Measurements from ENCODE around the gene LYSMD4. TPM values are rescaled to one million over a fixed set of nuclear protein-coding genes. Genes with fewer than 3 reads are reported as not detected.
A peak's percentile ranks its signal among the peaks of the same experiment; 100 is the strongest.
"Not testable (repeated sequence)": the region's sequence is repeated elsewhere in the genome, so short reads cannot be mapped to it uniquely, and the experiment has no call there.

The LYSMD4 gene
- total and polyA plus RNA-seq, 4 donors, result 1.9 to 14.3 (median 10.0) TPM

DNA sequence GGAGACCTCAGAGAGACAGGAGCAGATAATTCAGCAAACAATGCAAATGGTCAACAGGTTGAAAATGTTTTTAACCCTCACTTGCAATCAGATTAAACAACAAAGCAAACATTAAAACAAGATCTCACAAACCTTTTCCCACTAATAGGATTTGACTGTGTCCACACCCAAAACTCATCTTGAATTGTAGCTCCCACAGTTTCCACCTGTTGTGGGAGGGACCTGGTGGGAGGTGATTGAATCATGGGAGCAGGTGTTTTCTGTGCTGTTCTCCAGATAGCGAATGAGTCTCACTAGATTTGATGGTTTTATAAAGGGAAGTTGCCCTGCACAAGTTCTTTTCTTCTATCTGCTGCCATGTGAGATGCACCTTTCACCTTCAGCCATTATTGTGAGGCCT lies 1.3 kb upstream of the LYSMD4 start:
- Histone ChIP-seq H3K36me3 (ENCODE audit: control insufficient read depth in 1 of 2, insufficient read depth in 2 of 2, low read length in 1 of 2) (no peaks in the 10 kb centered on the region), H3K27me3 (ENCODE audit: control insufficient read depth in 1 of 2, insufficient read depth in 2 of 2, low read length in 1 of 2) (no peaks in the 10 kb centered on the region), H3K27ac (ENCODE audit: low read depth in 1 of 2, low read length in 2 of 2) (no peak overlapping the region), H3K9me3 (ENCODE audit: control insufficient read depth, low read length) (no peaks in the 10 kb centered on the region), H3K4me1 (ENCODE audit: control insufficient read depth in 1 of 2, insufficient read depth in 2 of 2, low read length in 2 of 2) (no peaks in the 10 kb centered on the region), H3K4me3 (ENCODE audit: low read length in 2 of 2) (no peak overlapping the region)
- ATAC-seq (ENCODE audit: low FRiP score), result no peak
- no peak for DNase-seq
- WGBS, 2 donors, result 95 to 100% methylated on average over 1 of the region's 1 CpG
- intact Hi-C loops (cut with DNase I), result loop anchor here in 1 of 2 donors (5.0 to 10.0 kb wide), 2 partner anchors 462 to 630 kb away; partner anchors contain the start of gene SYNM

DNA sequence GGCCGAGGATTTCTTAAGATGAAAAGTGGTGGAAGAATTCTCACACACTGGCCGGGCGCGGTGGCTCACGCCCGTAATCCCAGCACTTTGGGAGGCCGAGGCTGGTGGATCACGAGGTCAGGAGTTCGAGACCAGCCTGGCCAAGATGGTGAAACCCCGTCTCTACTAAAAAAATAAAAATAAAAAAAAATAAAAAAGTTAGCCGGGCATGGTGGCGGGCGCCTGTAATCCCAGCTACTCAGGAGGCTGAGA lies 729 bp upstream of the LYSMD4 start:
- DNase-seq; H3K9me3 ChIP-seq (ENCODE audit: control insufficient read depth, low read length); H3K4me3 ChIP-seq (ENCODE audit: low read length in 2 of 2); H3K4me1 ChIP-seq (ENCODE audit: control insufficient read depth in 1 of 2, insufficient read depth in 2 of 2, low read length in 2 of 2); ATAC-seq (ENCODE audit: low FRiP score); H3K36me3 ChIP-seq (ENCODE audit: control insufficient read depth in 1 of 2, insufficient read depth in 2 of 2, low read length in 1 of 2); H3K27me3 ChIP-seq (ENCODE audit: control insufficient read depth in 1 of 2, insufficient read depth in 2 of 2, low read length in 1 of 2); H3K27ac ChIP-seq (ENCODE audit: low read depth in 1 of 2, low read length in 2 of 2): not testable (repeated sequence)
- WGBS, 2 donors, result 92 to 95% methylated on average over 13 of the region's 13 CpGs
- intact Hi-C loops (cut with DNase I), result loop anchor here in 1 of 2 donors (5.0 to 10.0 kb wide), 2 partner anchors 462 to 629 kb away; partner anchors contain the start of gene SYNM

DNA sequence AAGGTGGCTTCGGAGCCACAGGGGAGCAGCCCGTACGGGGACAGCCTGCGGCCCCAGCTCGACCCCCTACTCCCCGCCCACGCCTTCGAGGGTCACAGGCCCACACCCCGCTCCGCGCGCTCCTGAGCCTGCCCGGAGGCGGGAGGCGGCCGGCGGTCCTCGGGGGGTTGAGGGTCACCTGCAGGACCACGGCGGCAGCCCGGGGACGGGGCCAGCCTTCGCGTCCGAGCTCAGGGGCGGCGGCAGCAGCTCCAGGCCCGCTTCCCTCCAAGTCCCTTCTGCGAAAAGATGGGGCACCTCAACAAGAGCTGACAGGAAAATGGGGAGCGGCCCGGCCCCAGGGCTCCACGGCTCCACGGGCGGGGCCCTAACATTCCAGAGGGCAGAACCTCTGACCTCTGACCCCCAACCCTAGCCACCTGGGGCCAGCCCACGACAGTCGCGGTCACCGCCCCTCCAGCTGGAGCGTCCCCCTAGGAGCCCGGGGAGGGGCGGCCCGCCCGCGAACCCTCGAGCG lies 428 bp downstream of the LYSMD4 start:
- intact Hi-C loops (cut with DNase I), result loop anchor here in 1 of 2 donors (5.0 to 10.0 kb wide), 2 partner anchors 461 to 628 kb away; partner anchors contain the start of gene SYNM
- Histone ChIP-seq H3K27ac (ENCODE audit: low read depth in 1 of 2, low read length in 2 of 2) (peak overlapping the region in 1 of 2 donors; percentile 71), H3K36me3 (ENCODE audit: control insufficient read depth in 1 of 2, insufficient read depth in 2 of 2, low read length in 1 of 2) (peaks cover 0 to 5% of the 10 kb centered on the region in 2 donors), H3K27me3 (ENCODE audit: control insufficient read depth in 1 of 2, insufficient read depth in 2 of 2, low read length in 1 of 2) (no peaks in the 10 kb centered on the region), H3K4me3 (ENCODE audit: low read length in 2 of 2) (peak overlapping the region; percentile 88 to 92), H3K4me1 (ENCODE audit: control insufficient read depth in 1 of 2, insufficient read depth in 2 of 2, low read length in 2 of 2) (no peaks in the 10 kb centered on the region), H3K9me3 (ENCODE audit: control insufficient read depth, low read length) (no peaks in the 10 kb centered on the region)
- ATAC-seq (ENCODE audit: low FRiP score), result peak; percentile 5
- 1% methylated on average over 41 to 46 of the region's 46 CpGs for WGBS, 2 donors
- DNase-seq, result peak; percentile 65 to 84

DNA sequence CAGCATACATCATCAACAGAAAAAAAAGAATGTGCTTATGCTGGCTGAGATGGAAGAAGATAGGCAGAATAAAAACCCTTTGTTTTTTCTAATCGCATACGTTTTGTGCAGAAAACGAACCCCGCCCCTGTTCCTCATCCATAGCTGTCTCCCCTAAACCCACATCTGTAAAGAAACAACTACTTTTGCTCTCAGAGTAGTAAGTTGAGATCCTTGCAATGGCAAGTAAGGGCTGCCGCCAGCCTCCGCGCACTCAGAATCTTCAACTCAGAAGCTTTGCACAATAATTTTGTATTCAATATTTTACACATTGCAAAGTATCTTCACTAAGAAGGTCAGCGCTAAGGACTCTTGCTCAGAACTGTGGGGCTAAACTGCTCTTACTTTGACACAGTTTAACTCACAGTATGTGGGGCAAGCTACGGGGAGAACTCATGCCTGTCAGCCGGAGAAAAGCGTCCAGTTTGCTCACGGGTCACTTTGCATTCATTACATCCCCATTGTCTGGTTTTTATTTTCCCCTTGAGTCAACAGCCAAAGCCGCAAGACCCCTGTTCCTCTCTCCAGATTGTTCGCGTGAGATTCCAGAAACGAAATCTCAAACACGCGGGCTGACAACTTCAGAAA lies 1.0 kb downstream of the LYSMD4 start:
- Histone ChIP-seq H3K27me3 (ENCODE audit: control insufficient read depth in 1 of 2, insufficient read depth in 2 of 2, low read length in 1 of 2) (no peaks in the 10 kb centered on the region), H3K36me3 (ENCODE audit: control insufficient read depth in 1 of 2, insufficient read depth in 2 of 2, low read length in 1 of 2) (peaks cover 0 to 7% of the 10 kb centered on the region in 2 donors), H3K27ac (ENCODE audit: low read depth in 1 of 2, low read length in 2 of 2) (peak overlapping the region in 1 of 2 donors; percentile 2), H3K4me1 (ENCODE audit: control insufficient read depth in 1 of 2, insufficient read depth in 2 of 2, low read length in 2 of 2) (no peaks in the 10 kb centered on the region), H3K9me3 (ENCODE audit: control insufficient read depth, low read length) (no peaks in the 10 kb centered on the region), H3K4me3 (ENCODE audit: low read length in 2 of 2) (peak overlapping the region; percentile 88 to 92)
- no peak for DNase-seq
- 10 to 12% methylated on average over 18 of the region's 18 CpGs for WGBS, 2 donors
- ATAC-seq (ENCODE audit: low FRiP score), result no peak
- intact Hi-C loops (cut with DNase I), result loop anchor here in 1 of 2 donors (5.0 to 10.0 kb wide), 2 partner anchors 460 to 627 kb away; partner anchors contain the start of gene SYNM

DNA sequence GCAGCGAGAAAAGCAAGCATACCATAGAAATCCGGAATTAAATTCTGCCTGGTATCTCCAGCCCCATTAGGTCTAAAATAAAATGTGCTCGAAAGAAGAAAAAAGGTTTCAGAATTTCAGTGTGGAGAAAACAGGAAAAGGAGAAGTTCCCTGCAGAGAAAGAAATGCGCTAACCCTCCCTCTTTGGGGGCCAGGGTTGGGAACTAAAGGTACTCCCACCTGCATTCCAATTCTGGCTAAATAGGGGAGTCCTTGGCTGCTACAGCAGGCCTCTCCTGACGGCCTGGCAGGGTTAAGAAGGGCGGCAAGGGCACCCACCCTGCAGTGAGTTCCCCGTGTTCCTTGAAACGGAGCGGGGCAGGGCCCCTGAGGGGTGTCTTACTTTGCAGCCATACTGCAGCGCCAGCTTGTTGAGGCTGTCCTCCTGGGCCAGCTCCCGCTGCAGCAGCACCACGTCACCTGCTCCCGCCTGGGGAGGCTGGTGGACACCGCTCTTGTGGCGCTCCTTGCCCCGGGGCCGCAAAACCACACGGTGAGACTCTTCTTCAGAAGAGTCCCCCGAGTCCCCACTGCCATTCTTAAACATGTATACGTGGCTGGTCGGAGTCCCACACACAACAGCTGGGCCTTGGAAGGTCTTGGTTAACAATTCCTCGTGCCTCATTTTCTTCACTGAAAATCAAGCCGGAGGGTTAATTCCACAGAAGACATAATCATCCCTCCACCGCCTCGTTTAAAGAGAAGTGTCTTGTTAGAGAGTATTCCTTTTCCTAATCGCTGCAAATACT lies 1.7 kb downstream of the LYSMD4 start:
- ATAC-seq (ENCODE audit: low FRiP score) (no peak), DNase-seq (no peak)
- Histone ChIP-seq H3K9me3 (ENCODE audit: control insufficient read depth, low read length) (no peaks in the 10 kb centered on the region), H3K27ac (ENCODE audit: low read depth in 1 of 2, low read length in 2 of 2) (no peak overlapping the region), H3K4me1 (ENCODE audit: control insufficient read depth in 1 of 2, insufficient read depth in 2 of 2, low read length in 2 of 2) (no peaks in the 10 kb centered on the region), H3K36me3 (ENCODE audit: control insufficient read depth in 1 of 2, insufficient read depth in 2 of 2, low read length in 1 of 2) (peaks cover 0 to 7% of the 10 kb centered on the region in 2 donors), H3K4me3 (ENCODE audit: low read length in 2 of 2) (no peak overlapping the region), H3K27me3 (ENCODE audit: control insufficient read depth in 1 of 2, insufficient read depth in 2 of 2, low read length in 1 of 2) (no peaks in the 10 kb centered on the region)
- intact Hi-C loops (cut with DNase I), result loop anchor here in 1 of 2 donors (5.0 to 10.0 kb wide), 2 partner anchors 459 to 627 kb away; partner anchors contain the start of gene SYNM
- 68 to 79% methylated on average over 26 of the region's 26 CpGs for WGBS, 2 donors

DNA sequence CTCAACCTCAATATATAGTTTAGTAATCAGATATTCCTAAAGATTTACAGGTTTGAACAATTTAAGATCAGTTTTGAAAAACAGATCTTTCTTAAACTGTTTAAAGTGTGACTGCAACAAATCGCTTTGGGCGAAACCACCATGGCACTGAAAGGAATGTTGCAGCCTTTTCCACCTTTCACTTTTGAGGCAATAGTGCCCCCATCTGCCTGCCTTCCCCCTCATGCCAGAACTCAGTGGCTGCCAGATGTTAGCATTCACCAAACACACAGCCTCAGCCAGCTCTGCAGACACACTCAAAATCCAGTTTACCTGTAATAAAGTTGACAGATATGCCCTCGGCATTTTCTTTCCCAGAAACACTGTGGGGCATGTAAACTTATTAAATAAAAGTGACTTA lies 3.3 kb downstream of the LYSMD4 start:
- no peak overlapping the region for H3K27ac ChIP-seq (ENCODE audit: low read depth in 1 of 2, low read length in 2 of 2)

DNA sequence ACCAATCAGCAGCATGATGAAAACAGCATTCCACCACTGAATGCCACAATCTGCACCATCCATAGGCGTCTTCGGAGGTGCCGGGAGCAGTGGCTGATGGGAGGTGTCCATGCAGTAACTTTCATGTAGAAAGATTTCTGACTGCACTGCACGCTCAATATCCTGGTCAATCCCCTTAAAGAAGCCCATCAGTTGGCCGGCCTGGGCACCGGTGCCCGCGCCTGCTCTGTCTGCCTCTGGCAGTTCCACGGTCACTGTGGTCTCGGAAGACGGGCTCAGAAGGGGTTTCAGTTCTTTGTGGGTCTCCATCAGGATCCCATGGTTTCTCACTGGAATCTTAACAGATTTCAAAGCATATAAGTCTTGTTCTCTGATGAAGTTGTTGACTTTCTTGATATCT lies 3.9 kb downstream of the LYSMD4 start:
- ATAC-seq (ENCODE audit: low FRiP score), result no peak

More for the DNA sequence above, 3.3 kb downstream of the LYSMD4 start:
- H3K36me3 ChIP-seq (ENCODE audit: control insufficient read depth in 1 of 2, insufficient read depth in 2 of 2, low read length in 1 of 2), result peaks cover 0 to 7% of the 10 kb centered on the region in 2 donors
- intact Hi-C loops (cut with DNase I), result loop anchor here in 1 of 2 donors (5.0 to 10.0 kb wide), 2 partner anchors 458 to 625 kb away; partner anchors contain the start of gene SYNM
- 27 to 35% methylated on average over 3 of the region's 3 CpGs for WGBS, 2 donors
- H3K9me3 ChIP-seq (ENCODE audit: control insufficient read depth, low read length), result no peaks in the 10 kb centered on the region
- ATAC-seq (ENCODE audit: low FRiP score) (no peak), DNase-seq (no peak)
- H3K27me3 ChIP-seq (ENCODE audit: control insufficient read depth in 1 of 2, insufficient read depth in 2 of 2, low read length in 1 of 2), result no peaks in the 10 kb centered on the region
- no peak overlapping the region for H3K4me3 ChIP-seq (ENCODE audit: low read length in 2 of 2)
- H3K4me1 ChIP-seq (ENCODE audit: control insufficient read depth in 1 of 2, insufficient read depth in 2 of 2, low read length in 2 of 2), result no peaks in the 10 kb centered on the region

DNA sequence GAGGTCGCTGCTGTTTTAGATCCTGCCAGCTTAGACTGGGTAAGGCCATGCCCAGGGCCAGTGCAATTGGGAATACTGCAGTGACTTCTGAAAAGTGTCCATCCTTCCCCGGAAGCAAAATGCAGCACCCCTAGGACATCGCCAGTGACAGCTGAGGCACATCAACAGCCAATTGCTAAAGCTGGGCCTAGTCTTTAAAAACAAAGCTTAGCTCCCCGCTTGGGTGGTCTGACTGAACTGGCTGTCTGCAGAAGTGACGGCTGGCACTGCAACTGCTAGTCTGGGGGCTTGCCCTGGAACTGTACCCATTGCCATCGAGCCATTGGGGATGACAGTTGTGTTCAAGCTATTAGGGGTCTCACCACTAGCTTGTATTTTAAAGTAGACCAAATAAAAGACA lies 4.3 kb downstream of the LYSMD4 start:
- Histone ChIP-seq H3K4me3 (ENCODE audit: low read length in 2 of 2) (no peak overlapping the region), H3K9me3 (ENCODE audit: control insufficient read depth, low read length) (no peaks in the 10 kb centered on the region), H3K27ac (ENCODE audit: low read depth in 1 of 2, low read length in 2 of 2) (no peak overlapping the region), H3K4me1 (ENCODE audit: control insufficient read depth in 1 of 2, insufficient read depth in 2 of 2, low read length in 2 of 2) (no peaks in the 10 kb centered on the region), H3K27me3 (ENCODE audit: control insufficient read depth in 1 of 2, insufficient read depth in 2 of 2, low read length in 1 of 2) (no peaks in the 10 kb centered on the region), H3K36me3 (ENCODE audit: control insufficient read depth in 1 of 2, insufficient read depth in 2 of 2, low read length in 1 of 2) (peaks cover 0 to 7% of the 10 kb centered on the region in 2 donors)
- ATAC-seq (ENCODE audit: low FRiP score), result no peak
- 85 to 89% methylated on average over 6 of the region's 6 CpGs for WGBS, 2 donors
- intact Hi-C loops (cut with DNase I), result no loop called here
- DNase-seq, result no peak

More for the DNA sequence above, 3.9 kb downstream of the LYSMD4 start:
- H3K4me1 ChIP-seq (ENCODE audit: control insufficient read depth in 1 of 2, insufficient read depth in 2 of 2, low read length in 2 of 2), result no peaks in the 10 kb centered on the region
- H3K27ac ChIP-seq (ENCODE audit: low read depth in 1 of 2, low read length in 2 of 2), result no peak overlapping the region
- intact Hi-C loops (cut with DNase I), result no loop called here
- H3K27me3 ChIP-seq (ENCODE audit: control insufficient read depth in 1 of 2, insufficient read depth in 2 of 2, low read length in 1 of 2), result no peaks in the 10 kb centered on the region
- H3K4me3 ChIP-seq (ENCODE audit: low read length in 2 of 2), result no peak overlapping the region
- H3K36me3 ChIP-seq (ENCODE audit: control insufficient read depth in 1 of 2, insufficient read depth in 2 of 2, low read length in 1 of 2), result peaks cover 0 to 7% of the 10 kb centered on the region in 2 donors
- no peak for DNase-seq
- whole genome bisulfite sequencing, 2 donors, result 88 to 96% methylated on average over 11 of the region's 11 CpGs
- no peaks in the 10 kb centered on the region for H3K9me3 ChIP-seq (ENCODE audit: control insufficient read depth, low read length)
